IMR-90 (cell line): ENCODE data around the gene SOBP. TPM values are rescaled to one million over a fixed set of nuclear protein-coding genes. Genes with fewer than 3 reads are reported as not detected.

Experiments used
- ATAC-seq: fragments of 200-7000 bp; cut with Tn5 transposase; 2 replicates; pipeline ENCODE4 v1.9.1; 2020; ENCODE audit warnings: low read depth, mild to moderate bottlenecking, moderate library complexity
- BruUV-seq: library from RNA; stranded (reverse); fragments of 400-500 nt; replicated peaks from 2 replicates; lab custom pipeline; 2021; lab: Mats Ljungman, UMichigan
- CTCF ChIA-PET: fragments of 300-600 bp; formaldehyde crosslinking; extraction: SDS; loops from one replicate; lab custom pipeline; 2021; ENCODE audit warnings: antibody characterized with exemption; lab: Yijun Ruan, JAX
- POLR2A ChIA-PET: fragments of 300-600 bp; sonication (Branson Sonifier 250); formaldehyde crosslinking; loops from one replicate; lab custom pipeline; 2022; ENCODE audit warnings: antibody characterized with exemption; ENCODE audit not compliant: unreplicated experiment; lab: Charles Lee
- DNase-seq: peaks from one replicate; pipeline ENCODE4 v3.0.0; 2013
- H2AFZ ChIP-seq: replicated peaks from 2 replicates; pipeline ENCODE3; 2013; ENCODE audit warnings: low read length, mild to moderate bottlenecking; ENCODE audit not compliant: poor library complexity
- H2AK5ac ChIP-seq: 2 replicates; pipeline ENCODE4 v1.6.1; 2013; ENCODE audit warnings: low read depth, low read length, inconsistent platforms
- H2AK9ac ChIP-seq: replicated peaks from 2 replicates; pipeline ENCODE3; 2013; ENCODE audit warnings: mild to moderate bottlenecking, low read depth, low read length, moderate library complexity; ENCODE audit not compliant: poor library complexity
- H2BK120ac ChIP-seq: 2 replicates; pipeline ENCODE4 v1.6.1; 2013; ENCODE audit warnings: low read depth, low read length, inconsistent platforms
- H2BK15ac ChIP-seq: 3 replicates; pipeline ENCODE4 v1.6.1; 2013; ENCODE audit warnings: low read depth, low read length, inconsistent platforms
- H2BK20ac ChIP-seq: 2 replicates; pipeline ENCODE4 v1.6.1; 2013; ENCODE audit warnings: low read depth, mild to moderate bottlenecking, inconsistent platforms, low read length, moderate library complexity
- H2BK5ac ChIP-seq: 2 replicates; pipeline ENCODE4 v1.6.1; 2013; ENCODE audit warnings: mild to moderate bottlenecking, low read depth, low read length, inconsistent platforms; ENCODE audit not compliant: poor library complexity, severe bottlenecking
- H3K14ac ChIP-seq: replicated peaks from 2 replicates; pipeline ENCODE4 v1.6.1; 2013; ENCODE audit warnings: low read depth, low read length, inconsistent platforms
- H3K18ac ChIP-seq: 2 replicates; pipeline ENCODE4 v1.6.1; 2013; ENCODE audit warnings: low read depth, low read length, control low read depth
- H3K23ac ChIP-seq: 2 replicates; pipeline ENCODE4 v1.6.1; 2013; ENCODE audit warnings: low read depth, low read length, inconsistent platforms
- H3K27ac ChIP-seq: 2 replicates; pipeline ENCODE4 v1.5.1; 2013; ENCODE audit warnings: mild to moderate bottlenecking, control low read depth, low read length; ENCODE audit not compliant: insufficient read depth
- H3K27me3 ChIP-seq: 2 replicates; pipeline ENCODE4 v1.6.1; 2013; ENCODE audit warnings: low read length; ENCODE audit not compliant: control insufficient read depth, insufficient read depth
- H3K36me3 ChIP-seq: 2 replicates; pipeline ENCODE4 v1.6.1; 2013; ENCODE audit warnings: low read length, mixed read lengths; ENCODE audit not compliant: control insufficient read depth, insufficient read depth
- H3K4ac ChIP-seq: 2 replicates; pipeline ENCODE4 v1.6.1; 2013; ENCODE audit warnings: low read depth, low read length, inconsistent platforms
- H3K4me1 ChIP-seq: 2 replicates; pipeline ENCODE4 v1.6.1; 2013; ENCODE audit warnings: low read length, mixed read lengths; ENCODE audit not compliant: control insufficient read depth, insufficient read depth
- H3K4me2 ChIP-seq: 2 replicates; pipeline ENCODE4 v1.6.1; 2013; ENCODE audit warnings: low read depth, mild to moderate bottlenecking, control low read depth, low read length, moderate library complexity
- H3K4me3 ChIP-seq: 2 replicates; pipeline ENCODE4 v1.5.1; 2013; ENCODE audit warnings: low read depth, mild to moderate bottlenecking, control low read depth, low read length, moderate library complexity; ENCODE audit not compliant: insufficient read depth
- H3K56ac ChIP-seq: 2 replicates; pipeline ENCODE4 v1.6.1; 2013; ENCODE audit warnings: low read length, inconsistent platforms; ENCODE audit not compliant: insufficient read depth; ENCODE audit errors: extremely low read depth
- H3K79me1 ChIP-seq, 2 experiments: 2 replicates each; pipeline ENCODE4 v1.6.1; 2013; ENCODE audit warnings: low read length in 2 of 2, inconsistent platforms in 1 of 2, low read depth in 1 of 2
- H3K9ac ChIP-seq: 2 replicates; pipeline ENCODE4 v1.6.1; 2013; ENCODE audit warnings: low read depth, low read length, control low read depth
- H3K9me1 ChIP-seq: 2 replicates; pipeline ENCODE4 v1.6.1; 2013; ENCODE audit warnings: low read length, inconsistent platforms; ENCODE audit not compliant: insufficient read depth
- H3K9me3 ChIP-seq: 2 replicates; pipeline ENCODE4 v1.6.1; 2013; ENCODE audit warnings: low read length; ENCODE audit not compliant: control insufficient read depth, insufficient read depth
- H4K20me1 ChIP-seq: 2 replicates; pipeline ENCODE4 v1.6.1; 2013; ENCODE audit warnings: low read length, inconsistent platforms; ENCODE audit not compliant: insufficient read depth
- H4K5ac ChIP-seq: 2 replicates; pipeline ENCODE4 v1.6.1; 2013; ENCODE audit warnings: mild to moderate bottlenecking, low read depth, low read length, control low read depth
- H4K8ac ChIP-seq, 2 experiments: 2 replicates each; pipeline ENCODE4 v1.6.1; 2013; ENCODE audit warnings: low read depth in 2 of 2, low read length in 2 of 2, control low read depth in 1 of 2, inconsistent platforms in 1 of 2
- H4K91ac ChIP-seq: 2 replicates; pipeline ENCODE4 v1.6.1; 2013; ENCODE audit warnings: low read depth, low read length, inconsistent platforms; ENCODE audit not compliant: insufficient read depth
- BHLHE40 ChIP-seq: fragments of 150-350 bp; IDR thresholded peaks from 2 replicates; pipeline ENCODE4 v1.6.1; 2016; ENCODE audit warnings: mild to moderate bottlenecking, low read depth, low read length
- CHD1 ChIP-seq: IDR thresholded peaks from 2 replicates; pipeline ENCODE4 v1.6.1; 2012; ENCODE audit warnings: low read depth, low read length, improper control_type of control experiment
- FOS ChIP-seq: fragments of 150-350 bp; IDR thresholded peaks from 2 replicates; pipeline ENCODE4 v1.6.1; 2016; ENCODE audit warnings: low read depth, low read length
- MXI1 ChIP-seq: IDR thresholded peaks from 2 replicates; pipeline ENCODE4 v1.6.1; 2012; ENCODE audit warnings: low read depth, mild to moderate bottlenecking, low read length, moderate library complexity, borderline replicate concordance
- NFE2L2 ChIP-seq: fragments of 150-350 bp; IDR thresholded peaks from 2 replicates; pipeline ENCODE4 v1.6.1; 2016; ENCODE audit warnings: low read depth, mild to moderate bottlenecking, low read length
- POLR2A ChIP-seq: IDR thresholded peaks from 2 replicates; pipeline ENCODE4 v1.6.1; 2012; ENCODE audit warnings: mild to moderate bottlenecking, low read depth, low read length
- RAD21 ChIP-seq: IDR thresholded peaks from 2 replicates; pipeline ENCODE4 v1.6.1; 2012; ENCODE audit warnings: low read length, improper control_type of control experiment
- RCOR1 ChIP-seq: IDR thresholded peaks from 2 replicates; pipeline ENCODE4 v1.6.1; 2012; ENCODE audit warnings: mild to moderate bottlenecking, low read length, improper control_type of control experiment; ENCODE audit not compliant: insufficient replicate concordance
- RFX5 ChIP-seq: IDR thresholded peaks from 2 replicates; pipeline ENCODE4 v1.8.0; 2012; ENCODE audit warnings: low read depth, mild to moderate bottlenecking, low read length, moderate library complexity
- SMC3 ChIP-seq: fragments of 150-350 bp; IDR thresholded peaks from 2 replicates; pipeline ENCODE4 v1.6.1; 2016; ENCODE audit warnings: low read depth, mild to moderate bottlenecking, antibody characterized with exemption, low read length, moderate library complexity
- WGBS, 2 experiments: methylation state at CpG; one replicate each; pipeline versions ENCODE4 v1.1.5 to v1.1.7; 2013; ENCODE audit warnings: missing lambda C conversion rate in 2 of 2; ENCODE audit not compliant: insufficient read length in 1 of 2; ENCODE audit errors: extremely low coverage in 2 of 2; 5-methylcytosine and 5-hydroxymethylcytosine counted together
- dilution Hi-C: fragments of 300-500 bp; cut with HindIII; formaldehyde crosslinking; loops from one replicate; pipeline ENCODE4 v1.14.3; 2018; ENCODE audit warnings: low sequenced_read_pairs; ENCODE audit not compliant: unreplicated experiment
- in situ Hi-C: fragments of 300-500 bp; cut with MboI; formaldehyde crosslinking; loops from 3 replicates; pipeline ENCODE4 v1.14.3; 2019; ENCODE audit warnings: low sequenced_read_pairs, inconsistent platforms, mixed read lengths
- intact Hi-C: fragments of 100-400 bp; cut with micrococcal nuclease; formaldehyde crosslinking; loops from 2 replicates; pipeline ENCODE4 v1.10.0; 2022
- polyA plus RNA-seq, 3 experiments: library from polyadenylated mRNA; depleted of rRNA; stranded (reverse); fragments of >200 nt; gene quantifications; 2 replicates each; pipeline ENCODE4 v1.2.3, GENCODE V29; 2012; ENCODE audit warnings: low replicate concordance in 1 of 3
- total RNA-seq: library from RNA; depleted of rRNA; stranded (reverse); fragments of >200 nt; gene quantifications from 2 replicates; pipeline ENCODE4 v1.2.3, GENCODE V29; 2012
- TF ChIP-seq, protein P1 (sequence below): conservative IDR thresholded peaks from 2 replicates; pipeline ENCODE4 v1.5.1; 2012; ENCODE audit warnings: mild to moderate bottlenecking, low read depth, low read length, improper control_type of control experiment
- TF ChIP-seq, protein P2 (sequence below): fragments of 150-350 bp; IDR thresholded peaks from 2 replicates; pipeline ENCODE4 v1.6.1; 2017; ENCODE audit warnings: mild to moderate bottlenecking, antibody characterized with exemption, low read length, low read depth
- TF ChIP-seq, protein P3 (sequence below): fragments of 150-350 bp; IDR thresholded peaks from 2 replicates; pipeline ENCODE4 v1.6.1; 2016; ENCODE audit warnings: low read depth, mild to moderate bottlenecking, low read length, moderate library complexity, borderline replicate concordance

Gene SOBP
- total and polyA plus RNA-seq, 2 of the 4 experiments (the other 2 are of a cell fraction) = 0.60 to 0.72 TPM

DNA sequence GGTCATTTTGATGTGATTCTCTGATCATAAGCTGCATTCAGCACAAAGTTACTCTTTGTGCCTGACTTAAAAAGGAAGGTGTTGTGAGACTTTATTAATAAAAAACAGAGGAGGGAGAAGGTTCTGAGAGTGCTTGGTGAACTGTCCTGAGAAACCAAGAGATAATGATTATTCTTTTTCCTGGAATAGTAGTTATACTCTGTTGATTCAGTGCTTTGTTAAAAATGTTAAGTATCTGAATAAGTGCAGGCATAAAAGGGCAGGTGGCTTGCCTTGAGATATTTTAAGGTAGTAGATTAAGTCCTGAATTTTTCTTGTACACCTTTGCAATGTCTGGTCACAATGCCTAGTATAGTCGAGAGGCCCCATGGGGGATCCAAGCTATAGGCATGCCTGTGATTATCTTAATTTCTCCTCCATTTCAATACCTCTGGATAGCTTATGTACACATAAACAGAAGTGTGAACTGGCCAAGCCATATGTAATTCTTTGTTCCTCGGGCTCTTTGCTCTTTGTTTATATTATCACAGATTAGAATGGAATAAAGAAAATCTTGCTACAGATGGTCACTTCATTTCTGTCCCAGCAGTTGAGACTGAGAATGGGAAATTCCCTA lies 50.0 kb downstream of the SOBP start:
- Histone ChIP-seq H2BK120ac (no peak overlapping the region), H3K18ac (no peak overlapping the region), H3K36me3 (no peaks in the 10 kb centered on the region), H3K4me2 (no peak overlapping the region), H2AK5ac (no peak overlapping the region), H3K9ac (no peak overlapping the region), H3K4me3 (no peak overlapping the region), H3K27ac (no peak overlapping the region), H3K9me1 (no peaks in the 10 kb centered on the region), H4K8ac (no peak overlapping the region), H4K91ac (no peak overlapping the region), H2BK5ac (no peak overlapping the region), H3K56ac (no peak overlapping the region), H2AFZ (no peak overlapping the region), H3K4ac (no peak overlapping the region), H2BK15ac (no peak overlapping the region), H2BK20ac (no peak overlapping the region), H3K27me3 (no peaks in the 10 kb centered on the region), H3K9me3 (no peaks in the 10 kb centered on the region), H4K5ac (no peak overlapping the region), H3K4me1 (peaks cover 2% of the 10 kb centered on the region; the same call in 1 of the 2 replicates), H3K23ac (no peak overlapping the region), H3K79me1 (no peaks in the 10 kb centered on the region), H3K14ac (no peak overlapping the region), H2AK9ac (no peak overlapping the region), H4K20me1 (no peaks in the 10 kb centered on the region)
- intact Hi-C loops = no loop called here
- WGBS, 2 experiments = no CpG with 5 or more reads among the region's 2 CpGs
- ChIA-PET POLR2A (no interaction called here), CTCF (no interaction called here)
- TF ChIP-seq, protein P1, sequence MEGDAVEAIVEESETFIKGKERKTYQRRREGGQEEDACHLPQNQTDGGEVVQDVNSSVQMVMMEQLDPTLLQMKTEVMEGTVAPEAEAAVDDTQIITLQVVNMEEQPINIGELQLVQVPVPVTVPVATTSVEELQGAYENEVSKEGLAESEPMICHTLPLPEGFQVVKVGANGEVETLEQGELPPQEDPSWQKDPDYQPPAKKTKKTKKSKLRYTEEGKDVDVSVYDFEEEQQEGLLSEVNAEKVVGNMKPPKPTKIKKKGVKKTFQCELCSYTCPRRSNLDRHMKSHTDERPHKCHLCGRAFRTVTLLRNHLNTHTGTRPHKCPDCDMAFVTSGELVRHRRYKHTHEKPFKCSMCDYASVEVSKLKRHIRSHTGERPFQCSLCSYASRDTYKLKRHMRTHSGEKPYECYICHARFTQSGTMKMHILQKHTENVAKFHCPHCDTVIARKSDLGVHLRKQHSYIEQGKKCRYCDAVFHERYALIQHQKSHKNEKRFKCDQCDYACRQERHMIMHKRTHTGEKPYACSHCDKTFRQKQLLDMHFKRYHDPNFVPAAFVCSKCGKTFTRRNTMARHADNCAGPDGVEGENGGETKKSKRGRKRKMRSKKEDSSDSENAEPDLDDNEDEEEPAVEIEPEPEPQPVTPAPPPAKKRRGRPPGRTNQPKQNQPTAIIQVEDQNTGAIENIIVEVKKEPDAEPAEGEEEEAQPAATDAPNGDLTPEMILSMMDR = no peak
- TF ChIP-seq RCOR1 = no peak
- no peak for TF ChIP-seq RFX5
- TF ChIP-seq BHLHE40 = no peak
- TF ChIP-seq NFE2L2 = no peak
- no peak for TF ChIP-seq CHD1
- TF ChIP-seq, protein P2, sequence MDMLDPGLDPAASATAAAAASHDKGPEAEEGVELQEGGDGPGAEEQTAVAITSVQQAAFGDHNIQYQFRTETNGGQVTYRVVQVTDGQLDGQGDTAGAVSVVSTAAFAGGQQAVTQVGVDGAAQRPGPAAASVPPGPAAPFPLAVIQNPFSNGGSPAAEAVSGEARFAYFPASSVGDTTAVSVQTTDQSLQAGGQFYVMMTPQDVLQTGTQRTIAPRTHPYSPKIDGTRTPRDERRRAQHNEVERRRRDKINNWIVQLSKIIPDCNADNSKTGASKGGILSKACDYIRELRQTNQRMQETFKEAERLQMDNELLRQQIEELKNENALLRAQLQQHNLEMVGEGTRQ = no peak
- no peak for TF ChIP-seq RAD21
- TF ChIP-seq FOS = no peak
- TF ChIP-seq POLR2A = no peak
- no peak for TF ChIP-seq SMC3
- no peak for TF ChIP-seq MXI1
- TF ChIP-seq, protein P3, sequence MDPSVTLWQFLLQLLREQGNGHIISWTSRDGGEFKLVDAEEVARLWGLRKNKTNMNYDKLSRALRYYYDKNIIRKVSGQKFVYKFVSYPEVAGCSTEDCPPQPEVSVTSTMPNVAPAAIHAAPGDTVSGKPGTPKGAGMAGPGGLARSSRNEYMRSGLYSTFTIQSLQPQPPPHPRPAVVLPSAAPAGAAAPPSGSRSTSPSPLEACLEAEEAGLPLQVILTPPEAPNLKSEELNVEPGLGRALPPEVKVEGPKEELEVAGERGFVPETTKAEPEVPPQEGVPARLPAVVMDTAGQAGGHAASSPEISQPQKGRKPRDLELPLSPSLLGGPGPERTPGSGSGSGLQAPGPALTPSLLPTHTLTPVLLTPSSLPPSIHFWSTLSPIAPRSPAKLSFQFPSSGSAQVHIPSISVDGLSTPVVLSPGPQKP = no peak
- in situ Hi-C loops = no loop called here
- ATAC-seq (no peak), DNase-seq (no peak)
- BruUV-seq = no TSS peak
- dilution Hi-C loops = no loop called here
